ENCODE measurements around the gene ERCC6L2.
A peak's percentile ranks its signal among the peaks of the same experiment; 100 is the strongest.

The ERCC6L2 gene

GRCh38 chr9:95845751-95846150 lies 29.7 kb upstream of the ERCC6L2 start:
- Histone ChIP-seq H3K4me2 (ENCODE audit: low read length) (no peak overlapping the region), H3K4me1 (ENCODE audit: low read length) (no peaks in the 10 kb centered on the region), H2AFZ (ENCODE audit: low read depth, low read length) (no peak overlapping the region), H3K4me3 (ENCODE audit: low read length) (no peak overlapping the region), H4K20me1 (ENCODE audit: insufficient read depth, low read length) (no peaks in the 10 kb centered on the region), H3K27ac (ENCODE audit: low read length) (no peak overlapping the region), H3K9ac (ENCODE audit: low read length) (no peak overlapping the region), H3K79me2 (ENCODE audit: low read length) (no peaks in the 10 kb centered on the region), H3K9me3 (ENCODE audit: insufficient read depth, low read length) (0 out of 2 replicates have a peak, but pooled peaks cover 4% of the 10 kb centered on the region), H3K36me3 (replicated peaks; ENCODE audit: low read depth, low read length) (peaks cover 14% of the 10 kb centered on the region), H3K27me3 (ENCODE audit: low read depth, low read length) (no peaks in the 10 kb centered on the region)
- TF ChIP-seq CTCF (IDR thresholded peaks at IDR 0.05; ENCODE audit: low read depth, low read length) (no peak), EZH2phosphoT487 (IDR thresholded peaks at IDR 0.05; ENCODE audit: low read depth) (no peak)

GRCh38 chr9:95848764-95849163 lies 26.7 kb upstream of the ERCC6L2 start:
- Histone ChIP-seq H3K36me3 (replicated peaks; ENCODE audit: low read depth, low read length) (peaks cover 17% of the 10 kb centered on the region), H3K27me3 (ENCODE audit: low read depth, low read length) (no peaks in the 10 kb centered on the region), H3K9ac (ENCODE audit: low read length) (no peak overlapping the region), H3K4me3 (ENCODE audit: low read length) (no peak overlapping the region), H3K27ac (ENCODE audit: low read length) (no peak overlapping the region), H3K4me2 (ENCODE audit: low read length) (no peak overlapping the region), H3K79me2 (ENCODE audit: low read length) (no peaks in the 10 kb centered on the region), H4K20me1 (ENCODE audit: insufficient read depth, low read length) (no peaks in the 10 kb centered on the region), H3K9me3 (ENCODE audit: insufficient read depth, low read length) (0 out of 2 replicates have a peak, but pooled peaks cover 4% of the 10 kb centered on the region), H2AFZ (ENCODE audit: low read depth, low read length) (no peak overlapping the region), H3K4me1 (ENCODE audit: low read length) (peaks cover 21% of the 10 kb centered on the region)
- TF ChIP-seq EZH2phosphoT487 (IDR thresholded peaks at IDR 0.05; ENCODE audit: low read depth) (no peak), CTCF (IDR thresholded peaks at IDR 0.05; ENCODE audit: low read depth, low read length) (no peak)

- peak overlapping the region; percentile 91 for H3K4me2 ChIP-seq (ENCODE audit: low read length)
- peak overlapping the region; percentile 76 for H3K4me3 ChIP-seq (ENCODE audit: low read length)
- no peaks in the 10 kb centered on the region for H3K27me3 ChIP-seq (ENCODE audit: low read depth, low read length)
- H3K9ac ChIP-seq (ENCODE audit: low read length): peak overlapping the region; percentile 84
- 0 out of 2 replicates have a peak, but pooled peaks cover 4% of the 10 kb centered on the region for H3K9me3 ChIP-seq (ENCODE audit: insufficient read depth, low read length)
- TF ChIP-seq EZH2phosphoT487 (IDR thresholded peaks at IDR 0.05; ENCODE audit: low read depth) (peak; percentile 77; the same call in 1 of the 2 replicates), CTCF (IDR thresholded peaks at IDR 0.05; ENCODE audit: low read depth, low read length) (no peak)
- H3K36me3 ChIP-seq (replicated peaks; ENCODE audit: low read depth, low read length): peaks cover 21% of the 10 kb centered on the region
- H2AFZ ChIP-seq (ENCODE audit: low read depth, low read length): no peak overlapping the region
- H3K27ac ChIP-seq (ENCODE audit: low read length): peak overlapping the region; percentile 97
- no peaks in the 10 kb centered on the region for H4K20me1 ChIP-seq (ENCODE audit: insufficient read depth, low read length)
- H3K4me1 ChIP-seq (ENCODE audit: low read length): peaks cover 57% of the 10 kb centered on the region
- H3K79me2 ChIP-seq (ENCODE audit: low read length): peaks cover 25% of the 10 kb centered on the region
These were observed 23.1 kb upstream of the ERCC6L2 start for GRCh38 chr9:95852059-95853032.

GRCh38 chr9:95854386-95855020 lies 21.0 kb upstream of the ERCC6L2 start:
- Histone ChIP-seq H3K9ac (ENCODE audit: low read length) (peak overlapping the region; percentile 84), H3K4me3 (ENCODE audit: low read length) (peak overlapping the region; percentile 76), H2AFZ (ENCODE audit: low read depth, low read length) (no peak overlapping the region), H3K79me2 (ENCODE audit: low read length) (peaks cover 25% of the 10 kb centered on the region), H3K27ac (ENCODE audit: low read length) (peak overlapping the region; percentile 97), H4K20me1 (ENCODE audit: insufficient read depth, low read length) (no peaks in the 10 kb centered on the region), H3K27me3 (ENCODE audit: low read depth, low read length) (no peaks in the 10 kb centered on the region), H3K4me1 (ENCODE audit: low read length) (peaks cover 78% of the 10 kb centered on the region), H3K9me3 (ENCODE audit: insufficient read depth, low read length) (no peaks in the 10 kb centered on the region), H3K4me2 (ENCODE audit: low read length) (peak overlapping the region; percentile 91), H3K36me3 (replicated peaks; ENCODE audit: low read depth, low read length) (peaks cover 7% of the 10 kb centered on the region)
- TF ChIP-seq EZH2phosphoT487 (IDR thresholded peaks at IDR 0.05; ENCODE audit: low read depth) (no peak), CTCF (IDR thresholded peaks at IDR 0.05; ENCODE audit: low read depth, low read length) (no peak)
